Renal cortical epithelial cell (primary cell): Measurements from ENCODE around the gene MSRB1. TPM values are rescaled to one million over a fixed set of nuclear protein-coding genes. Genes with fewer than 3 reads are reported as not detected.

Experiments used
- DNase-seq: peaks from one replicate; pipeline ENCODE4 v3.0.0-alpha.2; 2011; ENCODE audit warnings: low read depth
- total RNA-seq: library from RNA; depleted of rRNA; stranded (reverse); fragments of >200 nt; gene quantifications from 2 replicates; pipeline ENCODE4 v1.2.3, GENCODE V29; 2014

MSRB1 gene
- total RNA-seq, result 9.6 and 10.8 TPM in 2 replicates

GRCh38 chr16:1942810-1943726, at the start of gene MSRB1:
Gene MSRB1, minus strand, starts transcription at chr16:1943199. Its CDS starts 43 bp downstream, at chr16:1943156.
- DNase-seq, result peak; percentile 92

- DNase-seq, result peak; percentile 60
Observed at GRCh38 chr16:1991948-1992703, 49.1 kb upstream of the MSRB1 start.

GRCh38 chr16:1991588-1991947, 48.6 kb upstream of the MSRB1 start:
- no peak for DNase-seq

GRCh38 chr16:1991135-1991551, 48.1 kb upstream of the MSRB1 start:
- DNase-seq, result no peak

GRCh38 chr16:1990351-1991134, 47.5 kb upstream of the MSRB1 start:
- no peak for DNase-seq

GRCh38 chr16:1990101-1990350, 47.0 kb upstream of the MSRB1 start:
- no peak for DNase-seq

GRCh38 chr16:1989209-1990100, 46.5 kb upstream of the MSRB1 start, which contains the start of gene SYNGR3:
Gene SYNGR3, plus strand, starts transcription at chr16:1989970. Its CDS starts 133 bp downstream, at chr16:1990103.
- no peak for DNase-seq

GRCh38 chr16:1987198-1987597, 44.2 kb upstream of the MSRB1 start:
- no peak for DNase-seq

GRCh38 chr16:1985466-1986150, 42.6 kb upstream of the MSRB1 start:
- no peak for DNase-seq

- DNase-seq, result no peak
Observed at GRCh38 chr16:1984347-1985225, 41.6 kb upstream of the MSRB1 start.

- peak; percentile 60 for DNase-seq
Observed at GRCh38 chr16:1983544-1984346, 40.7 kb upstream of the MSRB1 start, which contains the start of gene GFER. Gene GFER, plus strand, starts transcription at chr16:1984193. Its CDS starts 26 bp downstream, at chr16:1984219.

GRCh38 chr16:1982991-1983543, 40.1 kb upstream of the MSRB1 start:
- DNase-seq, result no peak

- DNase-seq, result no peak
Observed at GRCh38 chr16:1982013-1982433, 39.0 kb upstream of the MSRB1 start.

GRCh38 chr16:1981398-1981836, 38.4 kb upstream of the MSRB1 start, which contains the start of gene NOXO1:
Gene NOXO1, minus strand, starts transcription at chr16:1981469. Its CDS starts 290 bp downstream, at chr16:1981179.
- DNase-seq, result no peak

GRCh38 chr16:1980770-1981087, 37.7 kb upstream of the MSRB1 start:
- DNase-seq, result no peak

- no peak for DNase-seq
Observed at GRCh38 chr16:1980030-1980769, 37.2 kb upstream of the MSRB1 start.

- DNase-seq, result no peak
Observed at GRCh38 chr16:1979271-1980029, 36.5 kb upstream of the MSRB1 start.
